Nephron (organoid): Measurements from ENCODE around the gene KRT17.
"Not testable (repeated sequence)": the region's sequence is repeated elsewhere in the genome, so short reads cannot be mapped to it uniquely, and the experiment has no call there.

Experiments
- H3K27ac Mint-ChIP-seq, 3 experiments: 2 replicates each; pipeline ENCODE4 v1.8.0; 2020; ENCODE audit warnings: mixed read lengths in 3 of 3, mild to moderate bottlenecking in 2 of 3, moderate library complexity in 1 of 3
- H3K27me3 Mint-ChIP-seq: 2 replicates; pipeline ENCODE4 v1.8.0; 2021; ENCODE audit warnings: low read depth, mild to moderate bottlenecking, moderate library complexity, mixed read lengths
- H3K36me3 Mint-ChIP-seq: 2 replicates; pipeline ENCODE4 v1.8.0; 2020; ENCODE audit warnings: low read depth, mixed read lengths
- H3K4me1 Mint-ChIP-seq: 2 replicates; pipeline ENCODE4 v1.8.0; 2020; ENCODE audit warnings: mixed read lengths
- H3K4me3 Mint-ChIP-seq, 3 experiments: 2 replicates each; pipeline ENCODE4 v1.8.0; 2020; ENCODE audit warnings: mild to moderate bottlenecking in 3 of 3, mixed read lengths in 3 of 3, moderate library complexity in 2 of 3
- H3K9me3 Mint-ChIP-seq: 2 replicates; pipeline ENCODE4 v1.8.0; 2020; ENCODE audit warnings: mixed read lengths
- CTCF ChIP-seq, 3 experiments: fragments of 200-600 bp; sonication (generic); IDR thresholded peaks; one replicate each; pipeline ENCODE4 v1.5.0; 2021; ENCODE audit warnings: antibody characterized with exemption in 3 of 3; ENCODE audit not compliant: unreplicated experiment in 3 of 3

Gene KRT17

GRCh38 chr17:41647038-41647813 is 22.9 kb upstream of the KRT17 start:
- Mint-ChIP-seq H3K36me3 (no peaks in the 10 kb centered on the region), H3K4me3 (no peak overlapping the region), H3K9me3 (no peaks in the 10 kb centered on the region), H3K27me3 (peaks cover 4% of the 10 kb centered on the region), H3K4me1 (peaks cover 34% of the 10 kb centered on the region), H3K27ac (peak overlapping the region in 1 of 3 experiments; percentile 92)
- TF ChIP-seq CTCF (IDR thresholded peaks at IDR 0.05; ENCODE audit: unreplicated experiment in 3 of 3): no peak

- no peaks in the 10 kb centered on the region for H3K9me3 Mint-ChIP-seq
- H3K4me1 Mint-ChIP-seq: peaks cover 17% of the 10 kb centered on the region
- no peak for TF ChIP-seq CTCF (IDR thresholded peaks at IDR 0.05; ENCODE audit: unreplicated experiment in 3 of 3)
- peak overlapping the region in 1 of 3 experiments; percentile 68 for H3K27ac Mint-ChIP-seq
- H3K27me3 Mint-ChIP-seq: peaks cover 4% of the 10 kb centered on the region
- no peak overlapping the region for H3K4me3 Mint-ChIP-seq
- H3K36me3 Mint-ChIP-seq: no peaks in the 10 kb centered on the region
These were observed 18.1 kb upstream of the KRT17 start for GRCh38 chr17:41642252-41643156.

- not testable (repeated sequence) for H3K4me3 Mint-ChIP-seq, H3K9me3 Mint-ChIP-seq, H3K27me3 Mint-ChIP-seq, H3K27ac Mint-ChIP-seq, H3K36me3 Mint-ChIP-seq
- H3K4me1 Mint-ChIP-seq: peaks cover 15% of the 10 kb centered on the region
These were observed 16.2 kb upstream of the KRT17 start for GRCh38 chr17:41640596-41640995.

- no peak for TF ChIP-seq CTCF (IDR thresholded peaks at IDR 0.05; ENCODE audit: unreplicated experiment in 3 of 3)
- Mint-ChIP-seq H3K4me3 (no peak overlapping the region), H3K9me3 (no peaks in the 10 kb centered on the region), H3K27ac (peak overlapping the region in 1 of 3 experiments; percentile 40), H3K4me1 (peaks cover 21% of the 10 kb centered on the region), H3K27me3 (peaks cover 4% of the 10 kb centered on the region), H3K36me3 (no peaks in the 10 kb centered on the region)
These were observed 15.4 kb upstream of the KRT17 start for GRCh38 chr17:41639492-41640473.

- no peak for TF ChIP-seq CTCF (IDR thresholded peaks at IDR 0.05; ENCODE audit: unreplicated experiment in 3 of 3)
- Mint-ChIP-seq H3K27ac (peak overlapping the region in 1 of 3 experiments; percentile 65), H3K36me3 (no peaks in the 10 kb centered on the region), H3K9me3 (no peaks in the 10 kb centered on the region), H3K4me1 (peaks cover 19% of the 10 kb centered on the region), H3K4me3 (no peak overlapping the region), H3K27me3 (peaks cover 4% of the 10 kb centered on the region)
These were observed 14.6 kb upstream of the KRT17 start for GRCh38 chr17:41638941-41639340.
